ENCODE data around the gene SYDE2.
"Not testable (repeated sequence)": the region's sequence is repeated elsewhere in the genome, so short reads cannot be mapped to it uniquely, and the experiment has no call there.

SYDE2 gene

DNA sequence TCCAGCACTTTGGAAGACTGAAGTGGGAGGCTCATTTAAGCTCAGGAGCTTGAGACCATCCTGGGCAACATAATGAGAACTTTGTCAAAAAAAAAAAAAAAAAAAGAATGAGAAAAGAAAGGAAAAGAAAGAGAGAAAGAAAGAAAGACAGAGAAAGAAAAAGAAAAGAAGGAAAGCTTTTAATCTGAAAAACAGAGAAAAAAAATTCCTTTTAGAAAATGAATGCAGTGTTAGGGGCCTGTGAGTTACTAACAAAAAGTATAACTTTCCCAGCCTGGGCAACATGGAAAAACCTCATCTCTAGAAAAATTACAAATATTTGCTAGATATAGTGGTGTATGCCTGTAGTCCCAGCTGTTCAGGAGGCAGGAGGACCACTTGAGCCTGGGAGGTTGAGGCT lies 15.9 kb upstream of the SYDE2 start:
- DNase-seq: no peak

DNA sequence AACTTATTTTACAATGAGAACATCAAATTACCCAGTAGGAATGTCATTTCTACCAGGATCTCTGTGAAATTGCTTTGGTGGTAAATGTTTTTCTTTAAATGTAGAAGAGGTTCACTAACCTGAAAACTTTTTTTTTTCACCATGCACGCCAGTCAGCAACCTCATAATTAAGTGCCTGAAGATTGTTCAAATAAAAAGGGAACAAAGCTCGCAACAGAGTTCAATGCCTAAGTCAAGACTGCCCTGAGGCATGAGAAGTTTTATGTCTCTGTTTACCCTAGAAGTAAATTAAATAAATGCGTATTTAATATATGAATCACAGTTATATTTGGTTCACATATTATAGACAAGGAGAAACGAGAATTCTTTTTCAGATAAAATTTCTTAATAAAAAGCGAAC lies 13.8 kb upstream of the SYDE2 start:
- DNase-seq: no peak

DNA sequence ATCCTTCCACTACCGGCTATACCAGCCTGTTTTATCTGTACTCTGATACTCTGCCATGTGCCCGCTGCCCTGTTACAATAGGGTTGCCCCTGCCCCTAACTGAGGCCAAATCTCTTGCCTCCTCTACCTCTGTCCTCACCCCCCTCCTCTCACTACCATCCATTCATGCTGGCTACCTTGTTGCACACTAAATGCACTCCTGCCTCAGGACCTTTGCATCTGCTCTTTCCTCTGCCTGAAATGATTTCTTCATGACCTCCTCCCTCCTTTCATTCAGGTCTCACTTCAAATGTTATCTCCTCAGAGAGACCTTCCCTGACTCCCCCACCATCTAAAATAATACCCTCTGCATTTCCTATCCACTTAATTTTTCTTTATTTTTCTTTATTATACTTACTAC lies 7.7 kb upstream of the SYDE2 start:
- no peak for DNase-seq

DNA sequence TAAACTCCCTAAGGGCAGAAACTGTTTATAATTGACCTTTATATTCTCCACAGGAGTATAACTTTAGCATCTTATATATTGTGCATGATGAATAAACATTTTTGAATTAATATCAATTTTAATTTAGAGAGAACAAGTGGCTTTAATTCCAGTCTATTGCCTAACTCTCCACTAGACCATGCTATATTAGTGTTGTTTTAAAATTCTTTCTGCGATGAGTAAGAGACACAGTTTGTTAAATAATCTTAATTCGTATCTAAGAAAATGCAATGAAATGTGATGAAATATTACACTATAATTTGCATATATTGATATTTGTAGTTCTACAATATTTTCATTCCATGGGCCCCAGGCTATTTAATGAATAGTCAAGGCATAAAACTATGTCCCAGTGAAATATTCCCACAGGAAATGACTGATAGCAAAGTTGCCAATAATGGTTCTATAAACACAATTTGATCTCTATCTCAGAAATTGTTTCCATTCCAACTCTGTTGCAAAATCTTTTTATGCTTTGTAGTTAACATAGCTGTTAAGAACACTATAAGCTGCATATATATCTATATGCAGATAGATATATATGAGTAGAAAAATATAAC lies 2.9 kb upstream of the SYDE2 start:
- DNase-seq: no peak

DNA sequence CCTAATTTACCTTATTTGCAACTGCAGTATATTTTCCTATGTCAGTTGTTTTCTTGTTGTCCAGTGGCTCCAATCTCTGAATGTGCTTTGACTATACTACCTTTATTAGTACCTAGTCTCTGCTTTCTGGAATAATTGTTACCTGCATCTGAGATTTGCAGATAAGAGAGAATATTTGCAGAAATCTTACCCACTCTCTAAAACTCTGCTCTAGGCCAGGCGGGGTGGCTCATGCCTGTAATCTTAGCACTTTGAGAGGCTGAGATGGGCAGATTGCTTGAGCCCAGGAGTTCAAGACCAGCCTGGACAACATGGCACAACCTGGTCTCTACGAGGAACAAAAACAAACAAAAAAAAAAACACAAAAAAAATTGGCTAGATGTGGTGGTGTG lies 2.0 kb upstream of the SYDE2 start:
- no peak for DNase-seq

DNA sequence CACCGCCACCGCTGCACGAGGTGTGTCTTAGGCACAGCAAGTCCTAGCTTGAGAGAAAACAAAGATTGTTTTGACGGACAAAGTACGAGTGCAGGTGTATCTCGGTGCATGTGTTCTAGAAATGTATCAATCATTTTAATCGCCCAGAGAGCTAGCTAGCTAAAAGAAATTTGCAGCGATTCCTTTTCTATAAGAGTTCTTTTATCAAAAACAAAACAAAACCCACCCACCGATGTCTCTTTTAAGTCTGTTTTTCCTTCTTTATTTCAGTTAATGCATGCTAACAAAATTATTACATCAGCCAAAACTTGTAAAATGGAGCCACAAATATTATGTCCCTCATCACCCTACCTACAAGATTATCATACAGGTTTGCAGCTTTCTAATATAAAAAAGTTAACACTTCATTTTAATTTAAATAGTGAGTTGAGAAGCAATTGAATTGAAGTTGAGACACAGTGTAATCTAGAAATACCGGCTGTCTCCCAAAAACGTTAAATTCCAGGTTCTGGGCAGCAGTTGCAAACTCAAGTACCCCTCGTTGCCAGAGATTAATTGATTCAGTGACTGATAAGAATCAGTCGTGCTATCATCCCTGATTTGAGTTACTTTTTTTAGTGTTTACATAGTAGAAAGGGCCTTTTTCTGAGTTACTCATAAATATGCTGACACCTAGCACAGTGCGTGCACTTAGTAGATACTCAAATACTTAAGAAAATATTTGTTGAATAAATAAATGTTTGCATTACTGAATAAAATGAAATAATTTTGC lies 1.5 kb upstream of the SYDE2 start:
- no peak for DNase-seq

DNA sequence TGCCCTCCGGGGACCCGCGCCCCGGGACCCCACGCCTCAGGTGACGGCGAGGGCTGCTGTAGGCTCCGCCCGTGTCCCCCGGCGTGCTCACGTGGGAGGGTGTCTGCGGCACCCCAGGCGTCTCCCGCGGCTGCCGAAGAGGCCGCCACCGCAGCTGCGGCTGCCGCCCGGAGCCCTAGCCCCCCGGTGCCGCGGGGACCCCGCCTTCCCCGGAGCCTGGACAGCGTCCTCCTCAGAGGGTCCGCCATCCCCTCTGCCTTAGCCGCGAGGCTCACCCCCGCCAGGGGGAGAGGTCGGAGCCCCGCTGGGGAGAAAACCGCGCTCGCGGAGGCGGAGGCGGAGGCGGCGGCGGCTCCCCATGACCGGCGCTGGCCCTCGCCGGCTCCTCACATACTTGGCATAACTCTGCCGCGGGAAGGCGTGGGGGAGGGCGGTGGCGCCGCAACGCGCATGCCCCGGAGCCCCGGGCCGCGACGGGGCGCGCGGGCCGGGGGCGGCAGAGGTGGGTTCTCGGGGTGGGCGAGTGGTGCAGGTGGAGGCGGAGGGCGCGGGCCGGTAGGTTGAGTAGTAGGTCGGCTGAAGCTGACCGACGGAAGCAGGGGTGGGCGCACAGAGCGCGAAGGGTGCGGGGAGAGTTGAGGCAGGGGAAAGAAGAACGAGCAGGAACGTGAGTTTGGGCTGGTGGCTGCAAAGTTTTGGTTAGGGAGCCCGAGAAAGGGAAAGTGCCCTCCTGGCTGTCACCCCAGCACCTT lies 700 bp upstream of the SYDE2 start:
- no peak for DNase-seq

DNA sequence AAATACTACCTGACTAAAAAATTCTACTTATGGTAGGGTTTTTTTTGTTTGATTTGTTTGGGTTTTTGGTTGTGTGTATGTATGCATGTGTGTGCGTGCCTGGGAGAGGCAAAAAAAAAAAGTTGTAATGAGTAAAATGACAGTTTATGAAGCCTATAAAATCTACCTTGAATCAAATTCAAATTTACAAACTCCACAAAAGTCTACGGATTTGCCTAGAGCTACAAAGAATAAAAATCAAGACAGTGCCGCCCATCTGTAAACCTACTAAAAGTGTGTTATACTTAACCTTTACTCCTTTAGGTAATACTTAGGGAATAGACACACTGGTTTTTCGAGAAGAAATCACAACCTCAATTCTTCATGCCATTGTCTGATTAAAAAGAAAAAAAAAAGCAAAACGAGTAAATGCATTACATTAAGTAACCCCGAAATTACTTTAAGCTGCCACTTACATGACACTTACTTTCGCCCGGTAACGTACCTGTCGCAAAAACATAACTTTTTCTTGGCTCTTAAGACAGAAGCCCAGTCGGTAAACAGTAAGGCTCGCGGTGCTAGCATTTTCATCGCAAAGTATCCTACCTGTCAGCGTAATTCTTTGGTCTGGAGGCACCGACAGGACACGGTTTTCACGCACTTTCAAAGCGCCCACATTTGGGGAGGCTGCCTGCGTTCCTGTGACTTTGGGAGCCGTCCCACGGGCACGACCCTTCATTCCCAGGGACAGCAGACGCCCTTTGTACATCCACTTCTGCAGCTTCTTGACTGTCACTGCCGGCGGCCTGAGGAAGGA lies 951 bp downstream of the SYDE2 start:
- no peak for DNase-seq

DNA sequence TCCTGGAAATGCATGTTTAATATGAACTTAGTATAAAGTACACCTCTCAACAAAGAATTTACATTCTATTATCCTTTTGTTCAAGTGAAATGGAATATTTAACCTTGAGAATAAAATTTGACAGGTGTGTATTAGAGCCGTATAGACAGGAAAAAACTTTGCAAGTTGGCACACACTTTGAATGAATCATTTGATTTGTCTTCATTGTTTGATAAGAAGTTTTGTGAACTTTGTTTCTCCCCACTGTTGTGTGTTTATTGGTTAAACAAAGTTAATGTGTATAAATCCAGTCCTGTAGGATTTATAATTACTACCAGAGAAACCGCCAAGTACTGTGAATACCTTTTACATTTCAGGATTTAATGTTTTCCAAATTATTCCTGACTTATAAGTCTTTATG lies 2.0 kb downstream of the SYDE2 start:
- DNase-seq: no peak

DNA sequence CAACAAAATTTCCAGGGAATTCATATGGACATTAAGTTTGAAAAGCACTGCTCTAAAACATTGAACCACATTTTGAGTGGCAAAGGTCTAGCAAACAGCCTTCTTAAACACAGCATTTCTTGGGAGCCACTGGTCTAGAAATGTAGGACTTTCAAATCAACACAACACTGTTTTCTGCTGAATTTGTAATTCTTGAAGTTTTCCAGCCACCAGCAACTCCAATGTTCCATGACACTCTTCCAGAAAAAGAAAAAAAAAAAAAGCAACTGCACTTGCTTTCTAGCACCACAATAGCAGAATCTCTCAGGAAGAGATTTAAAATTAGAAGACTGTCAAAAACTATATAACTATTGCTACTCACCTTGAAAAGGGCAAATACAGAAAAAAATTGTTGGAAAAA lies 4.5 kb downstream of the SYDE2 start:
- no peak for DNase-seq

DNA sequence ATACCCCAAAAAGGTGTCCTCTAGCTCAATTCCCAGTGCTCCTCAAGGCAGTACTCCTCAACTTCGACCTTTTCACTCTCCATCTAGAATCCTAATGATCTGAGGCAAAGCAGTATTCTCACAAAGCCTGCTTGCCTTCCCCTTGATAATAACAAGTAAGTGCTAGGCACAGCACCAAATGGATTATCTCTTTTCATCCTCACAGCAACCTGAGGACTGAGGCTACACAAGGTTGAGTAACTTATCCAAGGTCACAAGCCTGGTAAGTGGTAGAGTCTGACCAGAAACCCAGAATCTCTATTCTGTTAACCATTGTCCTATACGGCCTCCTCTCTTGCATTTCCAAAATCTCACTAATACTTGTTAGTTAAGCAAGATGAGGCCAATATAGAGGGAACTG lies 5.1 kb downstream of the SYDE2 start:
- no peak for DNase-seq

DNA sequence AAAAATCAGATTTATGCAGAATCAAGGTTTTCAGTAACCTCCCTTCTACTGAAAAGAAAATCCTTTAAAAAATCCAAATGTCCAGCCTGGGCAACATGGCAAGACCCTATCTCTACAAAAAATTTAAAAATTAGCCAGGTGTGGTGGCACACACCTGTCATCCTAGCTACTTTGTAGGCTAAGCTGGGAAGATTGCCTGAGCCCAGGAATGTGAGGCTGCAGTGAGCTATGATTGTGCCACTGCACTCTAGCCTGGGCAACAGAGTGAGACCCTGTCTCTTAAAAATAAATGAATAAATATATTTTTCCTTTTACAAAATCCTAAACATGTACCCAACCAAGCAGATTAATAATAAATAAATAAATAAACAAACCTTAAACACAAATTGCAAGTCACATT lies 8.7 kb downstream of the SYDE2 start:
- not testable (repeated sequence) for DNase-seq

DNA sequence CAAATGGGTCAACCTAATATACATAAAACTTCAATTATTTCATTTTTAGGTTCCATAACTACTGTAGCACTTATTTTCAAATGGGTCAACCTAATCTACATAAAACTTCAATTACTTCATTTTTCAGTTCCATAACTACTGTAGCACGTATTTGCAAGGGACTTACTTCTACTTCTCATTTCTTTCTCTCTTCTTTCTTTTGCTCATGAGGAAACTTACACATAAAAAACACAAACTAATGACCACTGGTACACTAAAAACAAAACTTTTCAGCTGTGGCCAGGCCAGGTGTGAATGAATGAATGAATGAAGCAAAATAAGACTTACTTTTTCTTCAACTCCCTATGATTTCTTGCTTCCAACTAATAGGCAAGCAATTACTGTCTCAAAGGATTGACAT lies 11.7 kb downstream of the SYDE2 start:
- no peak for DNase-seq

DNA sequence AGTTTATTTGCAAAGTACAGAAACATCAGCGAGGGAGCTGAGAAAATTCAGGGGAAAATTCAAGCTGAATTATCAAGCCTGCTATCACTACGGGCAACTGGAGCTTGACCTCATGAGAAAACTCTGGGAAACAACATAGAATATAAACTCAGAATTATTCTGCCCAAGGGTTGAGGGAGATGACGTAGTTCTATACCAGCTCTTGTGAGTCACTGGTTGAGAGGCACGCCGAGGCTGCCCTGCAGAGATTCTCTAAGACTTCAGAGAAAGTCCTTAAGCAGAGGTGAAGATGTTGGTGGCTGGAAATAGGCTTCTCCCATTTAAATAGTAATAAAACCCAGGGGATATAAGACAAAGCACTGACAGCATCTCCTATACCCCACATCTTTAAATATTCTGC lies 12.3 kb downstream of the SYDE2 start:
- no peak for DNase-seq

DNA sequence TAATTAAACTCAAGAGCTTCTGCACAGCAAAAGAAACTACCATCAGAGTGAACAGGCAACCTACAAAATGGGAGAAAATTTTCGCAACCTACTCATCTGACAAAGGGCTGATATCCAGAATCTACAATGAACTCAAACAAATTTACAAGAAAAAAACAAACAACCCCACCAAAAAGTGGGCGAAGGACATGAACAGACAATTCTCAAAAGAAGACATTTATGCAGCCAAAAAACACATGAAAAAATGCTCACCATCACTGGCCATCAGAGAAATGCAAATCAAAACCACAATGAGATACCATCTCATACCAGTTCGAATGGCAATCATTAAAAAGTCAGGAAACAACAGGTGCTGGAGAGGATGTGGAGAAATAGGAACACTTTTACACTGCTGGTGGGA lies 13.8 kb downstream of the SYDE2 start:
- DNase-seq: not testable (repeated sequence)

DNA sequence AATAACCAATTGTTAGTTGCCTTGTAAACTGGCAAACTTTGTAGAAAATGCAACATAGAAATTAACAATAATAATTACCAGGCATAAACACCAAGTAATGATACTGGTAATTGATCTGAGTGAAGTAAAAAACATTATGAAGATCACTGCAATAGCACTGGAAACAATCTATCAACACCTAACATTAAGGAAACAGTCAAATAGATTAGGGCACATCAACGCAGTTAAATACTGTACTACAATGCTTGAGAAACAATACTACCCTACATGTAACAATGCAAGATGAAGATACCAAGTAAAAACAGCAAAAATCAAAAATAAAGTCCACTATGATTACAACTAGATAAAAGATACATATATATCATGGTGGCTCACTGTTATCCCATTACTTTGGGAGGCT lies 16.6 kb downstream of the SYDE2 start:
- no peak for DNase-seq

DNA sequence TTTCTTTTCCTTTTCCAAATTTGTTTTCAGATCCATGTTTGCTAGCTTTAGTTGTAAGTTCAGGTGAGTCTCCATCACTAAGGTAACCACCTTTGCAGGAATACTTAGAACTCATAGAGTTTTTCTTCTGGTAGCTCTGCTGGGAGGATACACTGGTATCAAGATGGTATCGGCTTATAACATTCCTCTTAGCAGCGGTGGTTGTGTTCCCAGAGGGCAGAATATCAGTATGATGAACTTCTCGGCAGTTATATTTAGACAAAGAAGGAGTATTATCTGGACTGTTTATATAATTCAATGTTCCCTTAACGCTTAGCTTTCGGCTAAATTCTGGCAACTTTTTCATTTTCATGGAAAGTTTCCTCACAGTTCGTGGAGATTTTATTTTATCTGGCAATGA lies 18.1 kb downstream of the SYDE2 start:
- no peak for DNase-seq

DNA sequence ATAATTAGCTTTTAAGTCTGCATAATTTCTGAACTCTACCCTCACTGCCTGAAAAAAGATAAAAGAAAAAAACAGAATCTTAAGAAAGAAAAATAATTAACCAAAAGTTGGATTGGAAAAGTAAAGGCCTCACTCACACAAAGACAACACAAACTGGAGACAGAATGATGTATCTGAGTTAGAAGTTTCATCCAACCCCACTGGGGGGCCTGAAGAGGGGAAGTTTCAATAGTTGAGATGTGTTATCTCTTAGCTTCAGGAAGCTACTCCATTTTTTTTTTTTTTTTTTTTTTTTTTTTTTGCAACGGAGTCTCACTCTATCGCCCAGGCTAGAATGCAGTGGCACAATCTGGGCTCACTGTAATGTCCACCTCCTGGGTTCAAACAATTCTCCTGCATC lies 19.9 kb downstream of the SYDE2 start:
- no peak for DNase-seq

DNA sequence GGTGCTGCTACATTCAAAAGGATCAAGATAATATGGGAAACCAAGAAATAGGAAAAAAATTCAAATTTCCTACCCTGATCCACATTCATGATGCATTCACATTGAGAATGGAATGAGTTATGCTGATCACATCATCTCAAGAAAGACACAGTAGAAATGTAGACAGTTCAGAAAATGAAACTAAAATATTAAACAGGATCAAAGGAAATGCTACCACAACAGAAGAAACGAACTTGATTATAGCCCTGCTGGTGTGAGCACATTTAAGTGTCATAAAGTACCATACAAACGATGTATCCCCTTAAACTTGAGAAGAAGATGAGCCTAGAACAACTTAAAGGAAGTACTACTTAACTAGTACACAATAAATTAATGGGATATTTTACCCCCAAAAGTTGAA lies 21.3 kb downstream of the SYDE2 start:
- DNase-seq: no peak

DNA sequence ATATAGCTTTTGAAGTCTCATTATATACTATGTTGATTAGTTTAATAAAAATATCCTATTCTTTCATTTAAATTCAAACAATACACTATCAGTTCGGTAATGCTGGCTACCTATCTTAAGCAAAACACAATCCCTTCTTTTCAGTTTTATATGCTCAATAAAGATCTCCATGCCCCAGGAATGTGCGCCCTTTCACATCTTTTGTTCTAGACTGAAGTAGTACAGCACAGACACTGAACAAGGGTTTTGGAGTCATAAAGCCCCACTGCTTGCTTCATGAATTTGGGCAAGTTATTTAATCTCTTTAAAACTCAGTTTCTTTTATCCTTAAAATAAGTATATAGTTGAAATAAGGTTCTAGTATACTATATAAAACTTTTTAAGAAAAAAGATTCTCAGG lies 22.4 kb downstream of the SYDE2 start:
- DNase-seq: no peak

DNA sequence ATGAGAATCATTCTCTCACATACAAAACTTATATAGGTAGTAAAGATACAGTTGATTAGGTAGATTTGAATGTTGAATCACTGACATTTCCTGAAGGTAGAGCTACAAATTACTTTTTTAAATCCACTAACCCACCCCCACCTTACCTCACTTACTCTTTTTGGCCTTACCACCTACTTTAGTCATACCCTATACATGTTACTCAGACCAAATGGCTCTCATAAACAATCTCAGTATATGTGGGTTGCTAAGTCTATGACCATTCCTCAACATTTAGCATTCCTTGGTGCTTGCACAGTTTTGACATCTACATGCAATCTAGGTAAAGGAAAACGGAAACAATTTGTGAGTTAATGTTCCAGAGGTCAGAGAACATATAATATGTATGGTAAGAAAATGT lies 26.3 kb downstream of the SYDE2 start:
- no peak for DNase-seq

DNA sequence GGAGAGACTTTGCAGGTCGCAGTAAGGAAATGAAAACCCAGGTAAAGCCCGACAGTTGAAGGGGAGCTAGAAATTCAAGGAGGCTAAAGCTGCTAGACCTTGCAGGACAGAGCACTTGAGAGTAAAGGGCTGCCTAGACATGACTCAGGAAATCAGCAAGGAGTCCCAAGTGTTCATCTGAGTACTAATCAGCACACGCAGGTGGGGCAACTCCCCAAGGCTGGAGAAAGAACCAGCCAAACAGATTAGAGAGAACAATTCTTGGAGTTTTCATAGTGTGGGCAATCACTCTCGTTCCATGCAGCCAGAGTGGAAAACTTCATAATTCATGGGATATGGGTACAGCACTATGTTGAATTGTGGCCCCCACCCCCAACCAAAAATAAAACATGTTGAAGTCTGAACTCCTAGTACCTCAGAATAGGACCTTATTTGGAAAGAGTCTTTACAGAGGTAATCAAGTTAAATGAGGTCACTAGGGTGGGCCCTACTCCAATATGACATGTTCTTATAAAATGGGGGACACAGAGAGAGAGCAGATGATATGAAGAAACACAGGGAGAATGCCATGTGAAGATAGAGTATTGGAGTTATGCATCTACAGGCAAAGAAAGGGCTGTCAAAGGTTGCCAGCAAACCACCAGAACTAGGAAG lies 28.0 kb downstream of the SYDE2 start:
- no peak for DNase-seq

DNA sequence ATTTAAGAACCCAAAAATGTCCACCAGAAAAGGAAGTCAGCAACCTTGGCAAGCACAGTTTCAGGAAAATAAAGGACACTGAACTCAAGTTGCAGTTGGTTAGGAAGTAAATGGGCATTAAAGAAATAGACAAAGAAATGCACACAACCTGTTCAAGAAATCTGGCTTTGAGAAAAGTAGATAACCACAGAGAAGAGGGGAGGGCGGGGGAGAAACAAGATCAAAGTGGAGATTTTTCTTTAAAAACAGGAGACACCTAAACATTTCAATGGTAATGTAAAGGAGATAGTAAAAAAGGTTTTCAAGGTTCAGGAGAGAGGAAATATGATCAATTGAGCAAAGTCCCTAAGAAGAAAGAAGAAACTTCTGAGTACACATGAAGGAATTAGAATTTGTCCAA lies 29.1 kb downstream of the SYDE2 start:
- no peak for DNase-seq
